Ascending aorta (tissue), 2 donors: Measurements from ENCODE around the gene KRTAP13-1. TPM values are rescaled to one million over a fixed set of nuclear protein-coding genes. Genes with fewer than 3 reads are reported as not detected.

Experiments
- DNase-seq, 2 donors: peaks; one replicate each; pipeline ENCODE4 v3.0.0-alpha.2; 2019; ENCODE audit warnings: low spot score in 2 of 2
- H3K27ac ChIP-seq, 2 donors: fragments of 200-600 bp; sonication (generic); one replicate each; pipeline ENCODE4 v1.5.1; 2016 to 2017; ENCODE audit warnings: mild to moderate bottlenecking in 1 of 2
- H3K27me3 ChIP-seq: fragments of 200-600 bp; sonication (generic); one replicate; pipeline ENCODE4 v1.5.1; 2017
- H3K36me3 ChIP-seq, 2 donors: fragments of 200-600 bp; sonication (generic); one replicate each; pipeline ENCODE4 v1.5.1; 2016
- H3K4me1 ChIP-seq, 2 donors: fragments of 200-600 bp; sonication (generic); one replicate each; pipeline ENCODE4 v1.5.1; 2016 to 2017; ENCODE audit warnings: mild to moderate bottlenecking in 1 of 2
- H3K4me3 ChIP-seq, 2 donors: fragments of 200-600 bp; sonication (generic); one replicate each; pipeline ENCODE4 v1.5.1; 2016 to 2017; ENCODE audit warnings: mild to moderate bottlenecking in 1 of 2
- H3K9me3 ChIP-seq, 2 donors: fragments of 200-600 bp; sonication (generic); one replicate each; pipeline ENCODE4 v1.5.1; 2016
- CTCF ChIP-seq, 3 experiments: fragments of 200-600 bp in 2 of 3; fragments of 450-650 bp in 1 of 3; sonication (generic) in 2 of 3; IDR thresholded peaks; one replicate each; pipeline ENCODE4 v1.5.1; 2016 to 2019; ENCODE audit warnings: antibody characterized with exemption in 3 of 3, mild to moderate bottlenecking in 1 of 3, moderate library complexity in 1 of 3
- intact Hi-C: fragments of 100-400 bp; cut with DNase I; formaldehyde crosslinking; loops from one replicate; pipeline ENCODE4 v1.15.1; 2023
- total RNA-seq: library from RNA; depleted of rRNA; stranded (reverse); fragments of >200 nt; gene quantifications from one replicate; pipeline ENCODE4 v1.1.0, GENCODE V29; 2016

The KRTAP13-1 gene
- total RNA-seq, 1 donor from 2014 or later: not detected

GRCh38 chr21:30437010-30437565 lies 41.3 kb downstream of the KRTAP13-1 start:
- no peak for TF ChIP-seq CTCF (IDR thresholded peaks at IDR 0.05)
- intact Hi-C loops: no loop called here
- no peaks in the 10 kb centered on the region for H3K36me3 ChIP-seq
- no peak overlapping the region for H3K27ac ChIP-seq
- no peak overlapping the region for H3K4me3 ChIP-seq
- no peaks in the 10 kb centered on the region for H3K9me3 ChIP-seq
- DNase-seq: no peak
- H3K4me1 ChIP-seq: no peaks in the 10 kb centered on the region
- H3K27me3 ChIP-seq: no peaks in the 10 kb centered on the region

DNA sequence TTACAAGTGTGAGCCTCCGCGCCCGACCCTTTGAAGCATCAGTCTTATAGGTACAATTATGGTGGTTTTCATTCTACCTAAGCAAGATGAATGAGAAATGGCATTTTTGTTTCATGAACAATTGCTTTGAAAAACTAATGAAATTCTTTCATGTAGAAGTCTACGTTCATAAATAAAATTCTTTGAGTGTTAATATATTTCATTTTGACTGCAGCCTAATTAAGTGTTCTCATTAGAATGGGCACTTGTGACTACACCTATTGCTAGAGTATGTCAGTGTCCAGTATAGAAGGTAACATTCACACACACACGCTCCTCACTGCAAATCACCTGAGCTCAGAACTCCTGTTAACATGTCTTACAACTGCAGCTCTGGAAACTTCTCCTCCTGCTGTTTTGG lies 44.1 kb downstream of the KRTAP13-1 start, which contains the start of gene KRTAP15-1:
TSS of gene KRTAP15-1 (plus strand) at position 301 of the 400 bp plus-strand sequence. CDS start at position 354, 53 bp downstream.
- Histone ChIP-seq H3K9me3 (no peaks in the 10 kb centered on the region), H3K36me3 (no peaks in the 10 kb centered on the region), H3K4me3 (no peak within 1 kb of the TSS), H3K4me1 (no peaks in the 10 kb centered on the region), H3K27ac (no peak within 1 kb of the TSS), H3K27me3 (no peaks in the 10 kb centered on the region)
- intact Hi-C loops: no loop called here
- no peak for TF ChIP-seq CTCF (IDR thresholded peaks at IDR 0.05)
- no peak for DNase-seq

- no peak for TF ChIP-seq CTCF (IDR thresholded peaks at IDR 0.05)
Observed at GRCh38 chr21:30443226-30443625, 47.4 kb downstream of the KRTAP13-1 start.

GRCh38 chr21:30444204-30444603 lies 48.4 kb downstream of the KRTAP13-1 start:
- intact Hi-C loops: no loop called here
- Histone ChIP-seq H3K4me3 (no peak overlapping the region), H3K4me1 (no peaks in the 10 kb centered on the region), H3K27me3 (no peaks in the 10 kb centered on the region), H3K9me3 (no peaks in the 10 kb centered on the region), H3K27ac (no peak overlapping the region), H3K36me3 (no peaks in the 10 kb centered on the region)
- DNase-seq: no peak
- no peak for TF ChIP-seq CTCF (IDR thresholded peaks at IDR 0.05)

More at GRCh38 chr21:30443226-30443625, 47.4 kb downstream of the KRTAP13-1 start:
- intact Hi-C loops: no loop called here
- Histone ChIP-seq H3K27me3 (no peaks in the 10 kb centered on the region), H3K36me3 (no peaks in the 10 kb centered on the region), H3K4me1 (no peaks in the 10 kb centered on the region), H3K9me3 (no peaks in the 10 kb centered on the region), H3K4me3 (no peak overlapping the region), H3K27ac (no peak overlapping the region)
- DNase-seq: no peak

Other genes starting within 250 kb of the KRTAP13-1 start
- gene CLDN17, start 229.2 kb upstream of the KRTAP13-1 start, total RNA-seq: not detected
- not detected for gene CLDN8, start 179.9 kb upstream of the KRTAP13-1 start, total RNA-seq
- gene KRTAP24-1, start 113.1 kb upstream of the KRTAP13-1 start, total RNA-seq: not detected
- not detected for gene KRTAP25-1, start 106.5 kb upstream of the KRTAP13-1 start, total RNA-seq
- gene KRTAP26-1, start 75.7 kb upstream of the KRTAP13-1 start, total RNA-seq: not detected
- not detected for gene KRTAP27-1, start 58.3 kb upstream of the KRTAP13-1 start, total RNA-seq
- not detected for gene KRTAP23-1, start 47.4 kb upstream of the KRTAP13-1 start, total RNA-seq
- not detected for gene KRTAP13-2, start 23.8 kb upstream of the KRTAP13-1 start, total RNA-seq
- not detected for gene KRTAP13-3, start 29.9 kb downstream of the KRTAP13-1 start, total RNA-seq
- gene KRTAP13-4, start 34.2 kb downstream of the KRTAP13-1 start, total RNA-seq: not detected
- gene KRTAP15-1, start 44.2 kb downstream of the KRTAP13-1 start, total RNA-seq: not detected
- not detected for gene KRTAP19-1, start 84.3 kb downstream of the KRTAP13-1 start, total RNA-seq
- not detected for gene KRTAP19-2, start 91.4 kb downstream of the KRTAP13-1 start, total RNA-seq
- gene KRTAP19-3, start 96.0 kb downstream of the KRTAP13-1 start, total RNA-seq: not detected
- not detected for gene KRTAP19-4, start 101.1 kb downstream of the KRTAP13-1 start, total RNA-seq
- gene KRTAP19-5, start 106.1 kb downstream of the KRTAP13-1 start, total RNA-seq: not detected
- gene KRTAP19-6, start 145.8 kb downstream of the KRTAP13-1 start, total RNA-seq: not detected
- not detected for gene KRTAP19-7, start 165.3 kb downstream of the KRTAP13-1 start, total RNA-seq
- not detected for gene KRTAP22-2, start 194.4 kb downstream of the KRTAP13-1 start, total RNA-seq
- not detected for gene KRTAP6-3, start 196.4 kb downstream of the KRTAP13-1 start, total RNA-seq
- not detected for gene KRTAP6-2, start 202.9 kb downstream of the KRTAP13-1 start, total RNA-seq
- not detected for gene KRTAP22-1, start 205.1 kb downstream of the KRTAP13-1 start, total RNA-seq
- gene KRTAP6-1, start 217.9 kb downstream of the KRTAP13-1 start, total RNA-seq: not detected
- gene KRTAP20-1, start 220.4 kb downstream of the KRTAP13-1 start, total RNA-seq: not detected
- gene KRTAP20-4, start 224.6 kb downstream of the KRTAP13-1 start, total RNA-seq: not detected
- not detected for gene KRTAP20-2, start 239.2 kb downstream of the KRTAP13-1 start, total RNA-seq
- not detected for gene KRTAP20-3, start 246.8 kb downstream of the KRTAP13-1 start, total RNA-seq